ENCODE data around the gene HHATL.

The HHATL gene

DNA sequence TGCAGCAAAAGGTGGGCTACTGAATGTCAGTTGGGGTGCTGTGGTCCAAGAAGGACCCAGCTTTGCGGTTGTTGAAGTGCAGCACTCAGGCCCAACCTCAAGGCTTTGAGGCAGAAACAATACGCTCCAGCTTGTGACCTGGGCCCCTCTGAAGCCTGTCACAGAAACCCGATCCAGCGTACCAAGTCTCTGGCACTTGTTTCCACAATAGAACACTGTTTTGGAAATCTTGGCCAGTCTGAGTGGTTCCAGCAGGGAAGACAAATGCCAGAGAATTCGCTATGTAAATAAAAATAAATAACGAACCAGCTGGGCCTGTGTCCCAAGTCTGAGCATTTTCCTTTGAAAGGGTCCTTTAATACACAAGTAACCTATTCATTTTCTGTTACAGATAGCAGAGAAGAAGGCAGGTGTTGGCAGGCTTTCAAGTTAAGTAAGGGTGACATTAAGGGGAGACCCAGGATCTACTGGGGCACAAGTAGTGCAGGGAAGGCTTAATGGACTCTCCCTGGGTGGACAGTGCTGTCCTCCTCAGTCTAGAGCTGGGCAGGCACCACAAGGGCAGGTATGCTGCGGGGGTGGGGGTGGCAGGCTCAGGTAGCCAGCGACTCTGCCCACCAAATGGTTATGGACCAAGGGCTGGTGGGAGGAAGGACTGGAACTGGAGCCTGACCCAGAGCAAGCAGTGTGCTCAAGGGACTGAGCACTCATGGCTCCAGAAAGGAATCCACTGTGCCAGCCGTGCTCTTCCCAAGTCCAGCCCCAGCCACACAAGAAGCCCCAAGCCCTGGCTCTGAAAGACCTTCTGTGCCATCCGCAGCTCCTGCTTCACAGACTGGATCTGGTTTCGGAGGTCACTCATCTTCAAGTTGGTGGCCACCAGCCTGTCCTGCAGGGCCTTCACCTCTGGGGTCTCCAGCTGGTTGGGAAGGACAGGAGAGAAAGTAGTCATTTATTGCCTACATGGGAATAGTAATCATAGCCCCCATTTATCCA, 44.2 kb upstream of the HHATL start:
- peak overlapping the region; percentile 80 for H3K27ac ChIP-seq
- TF ChIP-seq, protein P1, sequence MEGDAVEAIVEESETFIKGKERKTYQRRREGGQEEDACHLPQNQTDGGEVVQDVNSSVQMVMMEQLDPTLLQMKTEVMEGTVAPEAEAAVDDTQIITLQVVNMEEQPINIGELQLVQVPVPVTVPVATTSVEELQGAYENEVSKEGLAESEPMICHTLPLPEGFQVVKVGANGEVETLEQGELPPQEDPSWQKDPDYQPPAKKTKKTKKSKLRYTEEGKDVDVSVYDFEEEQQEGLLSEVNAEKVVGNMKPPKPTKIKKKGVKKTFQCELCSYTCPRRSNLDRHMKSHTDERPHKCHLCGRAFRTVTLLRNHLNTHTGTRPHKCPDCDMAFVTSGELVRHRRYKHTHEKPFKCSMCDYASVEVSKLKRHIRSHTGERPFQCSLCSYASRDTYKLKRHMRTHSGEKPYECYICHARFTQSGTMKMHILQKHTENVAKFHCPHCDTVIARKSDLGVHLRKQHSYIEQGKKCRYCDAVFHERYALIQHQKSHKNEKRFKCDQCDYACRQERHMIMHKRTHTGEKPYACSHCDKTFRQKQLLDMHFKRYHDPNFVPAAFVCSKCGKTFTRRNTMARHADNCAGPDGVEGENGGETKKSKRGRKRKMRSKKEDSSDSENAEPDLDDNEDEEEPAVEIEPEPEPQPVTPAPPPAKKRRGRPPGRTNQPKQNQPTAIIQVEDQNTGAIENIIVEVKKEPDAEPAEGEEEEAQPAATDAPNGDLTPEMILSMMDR (conservative IDR thresholded peaks at IDR 0.05), result no peak

DNA sequence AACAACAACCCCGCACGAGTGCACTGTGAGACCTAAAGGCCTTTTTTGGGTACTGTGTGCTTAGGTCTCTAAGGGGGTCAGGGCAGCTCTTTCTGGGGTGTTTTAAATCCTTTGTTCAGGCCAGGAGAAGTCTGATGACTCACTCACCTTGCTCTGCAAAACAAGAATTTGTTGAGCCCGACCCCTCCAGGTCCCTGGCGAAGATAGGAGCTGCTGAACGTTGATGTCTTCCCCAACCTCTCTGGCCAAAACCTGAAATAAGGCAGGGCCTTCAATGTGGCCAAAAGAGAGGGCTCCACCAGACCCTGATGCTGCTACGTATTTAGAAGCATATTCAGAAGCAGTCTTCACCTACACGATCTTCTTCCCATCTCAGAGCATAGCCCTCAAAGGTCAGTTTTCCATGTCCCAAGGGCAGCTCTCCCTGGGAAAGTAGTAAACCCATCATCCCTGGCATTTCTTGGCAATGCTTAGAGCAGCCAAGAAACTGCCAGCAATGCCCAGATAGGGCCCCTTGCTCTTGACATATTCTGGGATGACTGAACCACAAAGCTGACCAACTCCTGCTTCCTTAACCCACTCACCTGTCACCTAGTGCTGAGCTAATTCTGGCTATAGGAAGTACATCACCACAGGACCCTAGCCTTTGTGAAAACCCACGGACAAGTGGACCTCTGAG, 43.3 kb upstream of the HHATL start:
- TF ChIP-seq, protein P1 (conservative IDR thresholded peaks at IDR 0.05), result no peak
- H3K27ac ChIP-seq, result peak overlapping the region; percentile 80

DNA sequence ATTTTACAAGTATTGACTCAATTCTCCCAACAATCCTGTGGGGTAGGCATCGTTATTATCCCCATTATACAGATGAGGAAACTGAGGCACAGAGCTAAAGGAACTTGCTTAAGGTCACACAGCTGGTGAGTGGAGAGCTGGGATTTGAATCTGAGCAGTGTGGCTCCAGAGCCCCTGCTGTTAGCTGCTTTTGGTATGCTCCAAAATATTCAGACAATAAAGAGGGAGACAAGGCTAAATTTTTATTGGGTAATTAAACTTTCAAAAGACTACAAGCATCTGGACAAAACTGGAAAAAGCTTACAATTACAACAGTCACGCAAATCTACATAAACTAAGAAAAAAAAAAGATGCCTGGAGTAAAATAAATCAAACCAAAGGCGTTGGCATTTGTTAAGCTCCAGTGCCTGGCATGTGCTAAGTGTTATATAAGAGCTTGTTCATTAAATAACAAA, 42.7 kb upstream of the HHATL start:
- peak overlapping the region; percentile 80 for H3K27ac ChIP-seq
- TF ChIP-seq, protein P1 (conservative IDR thresholded peaks at IDR 0.05), result no peak

DNA sequence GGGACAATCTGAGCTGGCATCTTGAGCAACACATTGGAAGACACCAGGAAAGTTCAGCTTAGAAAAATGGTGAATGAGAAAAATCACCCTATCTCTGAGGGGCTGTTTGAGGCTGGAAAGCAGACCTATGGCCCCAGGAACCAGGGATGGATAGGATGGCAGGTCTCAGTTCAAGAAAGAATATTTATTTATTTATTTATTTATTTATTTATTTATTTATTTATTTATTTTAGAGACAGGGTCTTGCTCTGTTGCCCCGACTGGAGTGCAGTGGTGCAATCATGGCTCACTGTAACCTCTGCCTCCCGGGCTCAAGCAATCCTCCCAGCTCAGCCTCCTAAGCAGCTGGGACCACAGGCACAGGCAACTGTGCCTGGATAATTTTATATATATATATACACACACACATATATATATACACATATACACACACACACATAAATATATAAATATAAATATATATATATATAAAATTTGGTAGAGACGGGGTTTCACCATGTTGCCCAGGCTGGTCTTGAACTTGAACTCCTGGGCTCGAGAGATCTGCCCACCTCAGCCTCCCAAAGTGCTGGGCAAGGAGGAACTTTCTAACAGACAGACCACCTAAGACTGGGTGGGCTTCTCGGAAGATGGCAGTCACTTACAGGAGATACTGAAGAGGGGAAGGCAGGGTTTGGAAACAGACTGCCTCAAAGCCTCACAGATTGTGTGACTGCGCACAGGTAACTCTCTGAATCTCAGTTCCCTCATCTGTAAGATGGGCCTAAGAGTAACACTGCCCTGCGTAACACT, 40.8 kb upstream of the HHATL start:
- H3K27ac ChIP-seq, result no peak overlapping the region
- TF ChIP-seq, protein P1 (conservative IDR thresholded peaks at IDR 0.05), result no peak

DNA sequence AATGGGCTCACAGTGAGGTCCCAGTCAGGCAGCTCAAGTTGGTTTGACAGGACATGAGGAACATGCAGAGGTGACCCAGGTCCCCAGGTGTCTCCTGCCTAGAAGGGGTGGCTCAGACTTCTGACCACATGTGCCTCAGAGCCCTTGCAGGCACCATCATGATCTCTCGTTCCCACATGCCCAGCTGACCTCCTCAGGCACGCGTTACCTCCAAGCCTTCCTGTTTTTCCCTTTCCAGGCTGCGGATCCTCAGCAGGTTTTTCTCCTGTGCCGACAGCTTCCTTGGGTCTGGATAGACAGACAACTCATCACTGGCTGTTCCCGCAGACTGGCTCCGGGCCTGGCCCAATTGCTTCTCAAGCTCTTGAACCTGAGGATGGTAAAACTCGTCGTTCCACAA, 40.1 kb upstream of the HHATL start:
- TF ChIP-seq, protein P1 (conservative IDR thresholded peaks at IDR 0.05), result no peak
- no peak overlapping the region for H3K27ac ChIP-seq

DNA sequence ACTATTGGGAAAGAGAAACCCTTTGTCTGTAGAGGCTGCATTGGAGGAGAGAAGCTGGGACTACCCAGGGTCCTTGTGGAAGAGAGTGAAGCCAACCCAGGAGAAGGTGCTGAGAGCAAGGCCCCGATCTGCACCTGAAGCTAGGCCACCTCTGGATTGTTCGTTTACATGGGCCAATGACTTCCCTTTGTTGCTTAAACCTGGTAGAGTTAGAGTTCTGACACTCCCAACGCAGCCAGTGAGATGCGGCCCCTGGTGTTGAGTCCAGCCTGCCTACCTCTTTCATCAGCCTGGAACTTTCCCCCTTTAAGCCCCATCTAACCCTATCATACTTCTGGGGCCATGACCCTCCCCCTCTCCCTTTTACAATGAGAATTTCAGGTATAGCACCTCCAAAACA, 39.7 kb upstream of the HHATL start:
- H3K27ac ChIP-seq, result no peak overlapping the region
- TF ChIP-seq, protein P1 (conservative IDR thresholded peaks at IDR 0.05), result no peak
